HG02852 (cell line): ENCODE data around the gene HOXB4.

Experiments
- ATAC-seq: cut with Tn5 transposase; IDR thresholded peaks from one replicate; pipeline ENCODE4 v1.9.1; 2021; ENCODE audit warnings: mild to moderate bottlenecking, moderate library complexity; ENCODE audit not compliant: unreplicated experiment

Gene HOXB4

DNA sequence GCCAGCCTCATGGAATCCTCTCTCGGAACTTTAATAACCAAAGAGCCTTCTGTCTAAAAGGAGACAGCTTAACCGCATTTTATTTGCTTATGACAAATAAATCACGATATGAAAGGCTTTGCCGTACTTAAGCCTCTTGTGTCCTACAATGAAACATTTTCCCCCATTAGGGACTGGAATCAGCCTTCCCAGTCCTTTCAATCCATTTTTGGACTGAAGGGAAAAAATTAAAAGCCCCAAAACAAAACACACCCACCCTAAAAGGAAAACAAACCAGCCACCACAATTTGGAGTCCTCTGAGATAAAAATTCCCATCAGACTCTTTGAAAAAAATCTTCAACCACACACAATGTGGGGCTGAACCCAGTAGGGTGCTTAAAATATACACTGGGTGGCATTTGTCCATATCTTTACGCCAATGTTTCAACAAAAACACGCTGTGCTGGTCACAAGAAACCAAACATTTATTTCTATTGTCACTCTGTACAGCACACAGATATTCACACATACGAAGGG is 3.0 kb downstream of the HOXB4 start:
- ATAC-seq: no peak

DNA sequence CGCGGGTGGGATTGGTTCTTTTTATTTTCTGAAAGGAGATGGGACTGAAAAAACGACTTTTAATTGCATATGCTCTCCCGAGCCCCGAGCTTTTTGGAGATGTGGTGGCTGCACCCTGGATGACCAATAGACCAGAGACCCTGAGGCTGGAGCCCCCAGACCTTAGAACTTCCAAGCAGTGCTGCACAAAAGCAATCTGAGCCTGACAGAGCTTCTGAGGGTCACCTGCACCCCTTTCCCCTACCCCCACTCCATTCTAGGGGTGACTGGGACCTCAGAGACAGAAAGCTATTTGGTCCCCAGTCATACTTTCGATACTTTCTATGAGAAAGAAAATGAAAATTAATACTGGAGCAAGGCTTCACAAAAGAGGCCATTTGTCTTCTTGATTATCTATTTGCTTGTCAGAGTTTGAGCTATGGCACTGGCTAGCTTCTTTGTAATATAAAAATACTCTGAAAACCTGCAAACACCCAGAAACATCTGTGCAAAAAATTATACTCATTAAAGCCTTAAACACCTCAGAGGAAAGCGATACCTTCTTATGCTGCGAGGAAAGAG is 3.6 kb downstream of the HOXB4 start:
- no peak for ATAC-seq

- no peak for ATAC-seq
Measured at GRCh38 chr17:48571826-48572417, 6.2 kb downstream of the HOXB4 start.

DNA sequence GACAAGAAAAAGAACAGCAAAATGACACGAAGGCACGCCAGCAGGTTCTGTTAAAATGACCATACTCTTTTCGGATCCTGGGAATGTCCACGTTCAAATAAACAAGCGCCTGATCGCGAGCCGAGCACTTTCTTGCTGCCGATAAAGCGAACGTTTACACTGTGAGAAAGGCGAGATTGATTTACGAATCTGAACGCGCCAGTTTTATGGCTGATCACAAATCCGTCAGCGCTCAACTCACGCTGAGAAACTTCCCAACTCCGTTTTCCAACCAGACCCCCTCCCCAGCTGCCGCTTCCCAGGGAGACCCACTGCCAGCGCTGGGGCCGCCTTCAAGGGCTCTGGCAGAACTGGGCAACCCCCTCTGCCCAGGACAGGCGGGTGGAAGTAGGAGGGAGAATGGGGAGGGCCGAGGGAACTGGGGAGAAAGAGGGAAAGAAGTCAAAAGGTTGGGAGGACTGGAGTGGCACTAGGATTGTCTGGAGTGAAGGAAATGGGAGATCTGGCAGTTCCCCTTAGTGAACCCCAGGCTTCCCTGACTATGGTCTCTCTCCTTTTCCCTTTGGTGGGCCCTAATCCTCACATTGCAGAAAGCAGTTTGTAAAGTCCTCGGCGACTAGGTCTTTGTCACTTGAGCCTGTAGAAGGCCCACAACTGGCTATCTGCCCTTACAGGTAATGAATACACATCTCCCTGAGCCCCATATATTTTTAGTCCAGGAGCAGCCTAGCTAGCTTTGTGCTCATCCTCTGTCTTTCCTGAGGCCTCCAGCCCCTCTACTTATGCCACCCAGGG is 6.9 kb downstream of the HOXB4 start:
- no peak for ATAC-seq

DNA sequence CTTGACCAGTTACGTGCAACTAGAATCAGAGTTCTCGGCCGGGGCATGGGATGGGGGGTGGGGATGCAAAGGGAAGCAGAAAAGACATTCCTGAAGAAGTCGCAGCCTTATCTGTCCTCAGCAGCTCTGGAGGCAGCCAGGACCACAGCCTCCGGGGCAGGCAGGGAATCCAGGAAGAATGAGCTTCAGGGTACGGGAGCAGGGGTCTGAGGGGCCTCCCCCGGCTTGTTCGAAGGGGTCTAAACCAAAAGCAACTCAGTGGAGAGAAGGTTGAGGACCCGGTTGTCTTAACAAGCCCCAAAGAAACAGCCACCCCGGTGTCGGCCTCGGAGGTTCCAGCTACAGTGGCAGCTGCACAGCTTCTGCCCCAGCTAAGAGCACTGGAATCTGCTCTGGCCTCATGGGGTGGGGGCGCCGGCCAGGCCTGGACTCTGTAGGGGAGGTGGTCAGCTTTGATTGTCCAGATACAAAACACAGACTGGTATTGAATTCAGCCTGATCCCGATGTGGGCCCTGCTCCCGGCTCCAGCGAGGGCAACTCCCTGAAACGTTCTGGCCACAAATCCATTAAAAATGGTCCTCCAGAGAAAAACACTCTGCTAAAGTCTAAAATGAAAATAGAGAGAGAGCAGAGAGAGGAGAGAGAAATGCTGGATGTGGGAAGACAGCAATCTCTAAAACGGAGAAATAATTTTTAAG is 7.7 kb downstream of the HOXB4 start:
- no peak for ATAC-seq

DNA sequence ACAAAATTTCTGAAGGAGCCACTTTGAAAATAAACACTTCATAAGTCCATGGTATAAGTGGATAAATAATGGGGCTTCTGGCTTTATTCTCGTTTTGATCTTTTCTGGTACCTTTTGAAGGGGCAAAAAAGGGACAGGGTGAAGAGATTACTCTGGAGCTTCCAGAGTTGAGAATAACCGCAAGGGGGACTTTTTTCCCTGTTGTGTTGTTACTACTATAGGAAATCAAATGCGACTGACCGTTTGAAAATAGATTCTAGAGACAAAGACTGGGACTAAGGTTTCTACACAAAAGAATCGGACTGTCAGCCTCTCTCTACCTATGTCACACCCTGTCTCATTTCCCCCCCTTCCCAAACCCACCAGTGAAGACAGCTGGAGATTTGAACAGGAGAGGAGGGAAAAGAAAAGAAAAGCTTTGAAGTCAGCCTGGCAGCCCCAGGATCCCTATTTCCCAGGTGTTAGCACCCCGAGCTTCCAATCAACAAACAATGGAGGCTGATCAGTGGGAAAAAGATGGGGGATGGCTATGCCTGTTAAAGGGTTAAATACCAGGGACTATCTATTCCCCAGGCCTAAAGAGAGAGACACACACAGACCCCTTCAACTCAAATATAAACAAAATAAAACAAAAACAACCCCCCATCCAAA is 8.4 kb downstream of the HOXB4 start:
- no peak for ATAC-seq

- no peak for ATAC-seq
Measured at GRCh38 chr17:48569240-48569582, 8.9 kb downstream of the HOXB4 start.

DNA sequence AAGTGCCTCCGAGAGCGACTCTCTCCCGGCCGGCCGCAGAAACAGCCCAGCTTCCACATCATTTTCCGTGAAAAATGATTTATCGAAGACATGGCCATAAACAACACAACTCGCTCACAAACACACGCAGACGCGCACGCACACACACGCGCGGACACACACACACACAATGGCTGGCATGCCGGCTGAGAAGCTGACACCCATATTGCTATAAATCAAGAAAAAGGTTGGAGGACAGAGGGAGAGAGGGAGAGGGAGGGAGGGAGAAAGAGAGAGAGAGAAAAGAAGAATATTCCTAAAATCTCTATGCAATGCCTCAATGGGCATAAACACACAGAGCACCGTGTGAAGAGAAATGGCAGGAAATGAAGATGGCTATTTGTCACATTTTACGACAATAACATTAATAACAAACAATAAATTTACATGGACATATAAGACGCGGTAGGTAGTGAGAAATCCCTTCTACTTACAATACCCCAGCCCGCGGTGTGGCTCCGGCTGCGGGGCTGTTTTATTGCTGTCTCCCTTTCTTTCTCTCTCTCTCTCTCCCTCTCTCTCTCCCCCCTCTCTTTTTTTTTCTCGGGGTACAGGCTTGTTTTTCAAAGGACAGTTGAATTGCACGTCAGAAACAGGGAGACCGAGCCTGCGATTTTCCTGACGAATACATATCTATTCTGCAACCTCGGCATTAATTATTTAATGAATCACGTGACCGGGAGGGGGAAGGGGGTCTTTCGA is 9.5 kb downstream of the HOXB4 start:
- no peak for ATAC-seq

DNA sequence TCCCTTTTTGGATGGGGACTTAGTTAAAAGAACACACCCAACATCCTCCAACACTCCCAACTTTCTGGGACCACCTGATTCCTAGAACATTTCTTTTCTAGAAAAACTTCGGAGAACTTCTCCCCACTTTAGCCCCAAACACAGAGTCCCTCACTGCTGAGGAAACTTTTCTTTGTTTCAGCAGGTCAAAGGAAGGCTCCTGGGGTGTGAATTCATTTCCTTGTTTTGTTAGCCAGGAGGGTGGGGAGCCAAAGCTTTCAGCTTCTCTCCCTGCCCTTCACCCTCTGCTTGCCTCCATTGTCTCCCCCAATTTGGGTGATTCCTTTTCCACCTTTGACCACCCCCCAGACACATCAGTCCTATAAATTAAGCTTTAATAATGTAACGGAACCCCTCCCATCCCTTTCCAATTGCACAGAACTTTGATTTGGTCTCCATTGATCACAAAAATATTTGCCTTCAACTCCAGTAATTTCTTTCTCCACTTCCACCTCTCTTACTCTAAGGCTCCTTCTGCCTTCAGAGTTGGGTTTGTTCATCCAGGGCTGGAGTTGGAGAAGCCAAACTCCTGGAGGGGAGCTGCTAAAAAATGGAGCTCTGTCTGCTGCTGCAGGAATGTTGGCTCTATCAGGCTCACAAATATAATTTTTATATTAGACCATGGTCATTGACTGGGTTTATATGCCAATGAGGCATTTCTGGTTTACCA is 10.3 kb downstream of the HOXB4 start:
- ATAC-seq: no peak

DNA sequence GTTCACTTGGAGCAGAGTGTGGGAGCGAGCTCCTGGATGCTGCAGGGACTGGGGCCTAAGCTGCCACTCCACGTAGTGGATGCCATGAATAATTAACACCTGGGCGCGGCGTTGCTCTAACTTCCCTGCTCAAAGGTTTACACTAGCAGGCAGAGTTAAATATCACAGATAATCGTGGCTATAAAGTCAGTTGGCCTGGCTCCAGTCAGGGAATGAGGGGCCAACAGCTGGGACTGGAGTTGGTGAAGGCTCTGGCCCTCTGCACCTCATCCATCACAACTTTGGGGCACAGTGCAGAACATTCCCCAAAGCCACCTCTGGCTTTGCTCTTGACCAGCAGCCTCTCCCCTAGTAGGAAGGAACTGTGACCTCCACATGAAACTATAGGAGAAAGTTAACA is 10.9 kb downstream of the HOXB4 start:
- ATAC-seq: no peak

GRCh38 chr17:48566717-48567116 is 11.4 kb downstream of the HOXB4 start:
- no peak for ATAC-seq

DNA sequence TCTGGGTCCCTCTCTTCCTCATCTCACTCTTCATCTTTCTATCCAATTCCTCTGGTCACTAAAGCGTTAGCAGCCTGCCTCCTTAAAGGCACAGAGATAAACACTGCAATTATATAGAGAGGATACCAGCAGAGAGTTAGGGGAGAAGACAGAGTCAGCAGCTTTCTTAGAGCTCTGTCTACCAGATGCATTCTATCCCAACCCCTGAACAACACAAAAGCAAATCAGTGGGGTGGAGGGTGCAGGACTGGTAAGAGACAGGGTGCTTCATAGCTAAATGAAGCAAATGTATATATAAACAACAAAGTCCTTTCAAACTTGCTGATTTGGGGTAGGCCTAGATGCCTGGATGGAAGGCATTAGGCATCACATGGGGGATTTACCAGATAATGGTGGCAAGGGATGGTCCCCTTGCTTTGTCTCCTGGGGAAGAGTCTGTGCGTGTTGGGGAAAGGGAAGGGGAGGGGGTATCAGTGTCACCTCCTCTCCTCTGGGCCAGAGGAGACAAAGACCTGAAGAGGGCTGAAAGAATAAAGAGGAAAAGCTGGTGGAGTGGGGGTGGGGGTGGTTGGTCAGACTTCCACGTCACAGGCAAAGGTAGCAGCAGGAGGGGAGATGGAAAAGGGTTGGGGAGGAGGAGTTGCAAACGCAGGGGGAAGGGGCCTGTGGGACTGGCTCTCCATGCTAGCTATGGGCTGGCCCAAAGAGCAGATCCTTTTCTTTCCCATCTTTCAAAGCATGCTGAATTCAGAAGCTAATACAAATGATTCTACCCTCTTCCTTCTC is 12.0 kb downstream of the HOXB4 start:
- no peak for ATAC-seq

DNA sequence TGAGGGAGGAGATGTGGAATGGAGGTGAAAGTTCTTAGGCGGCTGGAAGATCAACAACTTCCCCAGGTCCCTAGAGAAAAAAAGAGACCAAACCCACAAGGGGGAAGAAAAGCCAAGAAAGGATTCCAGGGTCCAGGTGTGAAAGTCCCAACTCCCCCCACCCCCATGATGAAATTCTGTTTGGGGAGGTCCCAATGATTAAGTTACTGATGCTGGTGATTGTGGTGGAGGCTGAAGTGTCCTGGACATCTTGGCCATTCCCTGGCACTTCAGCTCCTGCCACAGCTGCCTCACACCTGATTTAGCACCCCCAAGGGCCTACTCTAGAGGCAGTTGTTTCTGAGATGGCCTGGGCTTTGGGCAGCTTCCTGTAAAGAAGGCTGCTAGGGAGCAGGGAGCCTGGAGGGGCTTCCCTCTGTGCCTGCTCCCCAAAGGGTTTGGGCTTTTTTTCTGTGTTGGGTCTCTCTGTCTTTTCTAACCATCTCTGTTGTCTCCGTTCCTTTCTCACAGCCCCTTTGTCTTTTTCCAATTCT is 13.1 kb downstream of the HOXB4 start:
- no peak for ATAC-seq

GRCh38 chr17:48564188-48565021 is 13.7 kb downstream of the HOXB4 start:
- ATAC-seq: no peak

- ATAC-seq: no peak
Measured at GRCh38 chr17:48563867-48564187, 14.3 kb downstream of the HOXB4 start.

- ATAC-seq: no peak
Measured at GRCh38 chr17:48563385-48563838, 14.7 kb downstream of the HOXB4 start.

DNA sequence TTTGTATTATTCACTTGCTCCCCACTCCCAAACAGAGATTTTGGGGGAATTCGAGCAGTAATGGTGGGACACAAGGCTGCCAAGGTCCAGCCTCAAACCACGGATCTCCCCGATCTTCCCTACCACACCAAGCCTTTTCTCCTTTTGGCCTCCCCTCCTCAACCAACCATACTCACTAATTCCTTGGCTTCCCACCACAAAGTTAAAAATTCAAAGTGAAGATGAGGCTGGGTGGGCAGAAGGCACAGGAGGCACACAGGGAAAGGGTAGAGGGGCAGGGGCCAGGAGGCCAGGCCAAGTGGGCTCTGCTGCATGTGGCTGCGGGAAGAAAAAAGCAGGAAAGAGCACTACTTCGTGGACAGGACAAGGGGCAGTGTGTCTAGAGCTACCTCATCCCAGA is 15.2 kb downstream of the HOXB4 start:
- ATAC-seq: no peak
